SK-N-SH (cell line): ENCODE measurements around the gene EID3.

Experiments used
- CTCF ChIP-seq: fragments of 200-600 bp; sonication (generic); IDR thresholded peaks from 2 replicates; pipeline ENCODE4 v1.6.1; 2017; ENCODE audit warnings: antibody characterized with exemption, mild to moderate bottlenecking, moderate library complexity
- EP300 ChIP-seq, 2 experiments: IDR thresholded peaks; 2 replicates each; pipeline versions ENCODE4 v1.4.0 to v1.6.1; 2012; ENCODE audit warnings: borderline replicate concordance in 1 of 2, low read depth in 1 of 2, low read length in 1 of 2
- EZH2phosphoT487 ChIP-seq: fragments of 200-600 bp; sonication (generic); IDR thresholded peaks from 2 replicates; pipeline ENCODE4 v1.6.1; 2017; ENCODE audit warnings: low read depth, mixed run types, mild to moderate bottlenecking, antibody characterized with exemption, moderate library complexity, borderline replicate concordance
- REST ChIP-seq: IDR thresholded peaks from 2 replicates; pipeline ENCODE4 v1.6.1; 2012; ENCODE audit warnings: mild to moderate bottlenecking, low read depth, low read length, moderate library complexity
- TCF12 ChIP-seq: IDR thresholded peaks from 2 replicates; pipeline ENCODE4 v1.4.0; 2012
- YY1 ChIP-seq: IDR thresholded peaks from 2 replicates; pipeline ENCODE4 v1.4.0; 2012; ENCODE audit warnings: low read depth, mild to moderate bottlenecking

GRCh38 chr12:104310751-104311633 is 7.5 kb downstream of the EID3 start:
- TF ChIP-seq YY1 = no peak
- no peak for TF ChIP-seq CTCF
- TF ChIP-seq TCF12 = no peak
- TF ChIP-seq REST = no peak
- TF ChIP-seq EZH2phosphoT487 = no peak
- TF ChIP-seq EP300 (IDR thresholded peaks at IDR 0.05; ENCODE audit: borderline replicate concordance in 1 of 2, low read depth in 1 of 2, low read length in 1 of 2) = no peak
